ENCODE data around the gene RNF112.

The RNF112 gene

GRCh38 chr17:19410875-19411620 is at the start of gene RNF112:
TSS of gene RNF112 (plus strand) at chr17:19411232. CDS start at chr17:19411409, 177 bp downstream.
- FAIRE-seq = no peak

GRCh38 chr17:19361326-19361725 is 49.7 kb upstream of the RNF112 start:
- no peak for FAIRE-seq

GRCh38 chr17:19361944-19362276 is 49.1 kb upstream of the RNF112 start:
- no peak for FAIRE-seq

GRCh38 chr17:19362277-19363113 is 48.5 kb upstream of the RNF112 start, which contains the start of gene B9D1:
TSS of gene B9D1 (minus strand) at chr17:19362723. CDS start at chr17:19362569, 154 bp downstream.
- FAIRE-seq = peak; percentile 62

- FAIRE-seq = no peak
These were observed 48.0 kb upstream of the RNF112 start for GRCh38 chr17:19363114-19363438.

GRCh38 chr17:19363460-19364035 is 47.5 kb upstream of the RNF112 start:
- no peak for FAIRE-seq

- FAIRE-seq = no peak
These were observed 46.1 kb upstream of the RNF112 start for GRCh38 chr17:19364699-19365498.

GRCh38 chr17:19365499-19365817 is 45.6 kb upstream of the RNF112 start:
- no peak for FAIRE-seq

GRCh38 chr17:19365833-19366636 is 45.0 kb upstream of the RNF112 start:
- FAIRE-seq = no peak

- no peak for FAIRE-seq
These were observed 44.4 kb upstream of the RNF112 start for GRCh38 chr17:19366637-19366972.

- no peak for FAIRE-seq
These were observed 42.8 kb upstream of the RNF112 start for GRCh38 chr17:19368229-19368628.

- FAIRE-seq = no peak
These were observed 41.8 kb upstream of the RNF112 start for GRCh38 chr17:19369107-19369778.

GRCh38 chr17:19369846-19370492 is 41.1 kb upstream of the RNF112 start:
- FAIRE-seq = no peak

GRCh38 chr17:19370493-19370960 is 40.5 kb upstream of the RNF112 start:
- no peak for FAIRE-seq

- FAIRE-seq = no peak
These were observed 39.6 kb upstream of the RNF112 start for GRCh38 chr17:19371259-19372010.

GRCh38 chr17:19372011-19372370 is 39.0 kb upstream of the RNF112 start:
- FAIRE-seq = no peak

- FAIRE-seq = no peak
These were observed 38.6 kb upstream of the RNF112 start for GRCh38 chr17:19372439-19372838.

- no peak for FAIRE-seq
These were observed 38.0 kb upstream of the RNF112 start for GRCh38 chr17:19372866-19373504.

GRCh38 chr17:19374136-19374535 is 36.9 kb upstream of the RNF112 start:
- no peak for FAIRE-seq

- no peak for FAIRE-seq
These were observed 35.3 kb upstream of the RNF112 start for GRCh38 chr17:19375732-19376131.
